HG03575 (cell line): ENCODE measurements around the gene RDH5.

Experiments used
- ATAC-seq: cut with Tn5 transposase; IDR thresholded peaks from one replicate; pipeline ENCODE4 v1.9.1; 2021; ENCODE audit not compliant: unreplicated experiment, insufficient number of reproducible peaks, low FRiP score; ENCODE audit errors: extremely low read depth

RDH5 gene

GRCh38 chr12:55720071-55720564, at the start of gene RDH5:
Gene RDH5 (plus strand): TSS chr12:55720393. CDS start chr12:55721185, 792 bp downstream.
- ATAC-seq, result no peak

GRCh38 chr12:55671746-55672145, 48.4 kb upstream of the RDH5 start:
- ATAC-seq, result no peak

- peak; percentile 97 for ATAC-seq
Measured at GRCh38 chr12:55673638-55674037, 46.6 kb upstream of the RDH5 start.

- ATAC-seq, result no peak
Measured at GRCh38 chr12:55675666-55676065, 44.5 kb upstream of the RDH5 start.

- no peak for ATAC-seq
Measured at GRCh38 chr12:55676707-55677106, 43.5 kb upstream of the RDH5 start.

GRCh38 chr12:55679691-55680090, 40.5 kb upstream of the RDH5 start:
- no peak for ATAC-seq

GRCh38 chr12:55681142-55682077, 38.8 kb upstream of the RDH5 start:
- no peak for ATAC-seq

GRCh38 chr12:55682087-55682796, 38.0 kb upstream of the RDH5 start:
- no peak for ATAC-seq

GRCh38 chr12:55683676-55684075, 36.5 kb upstream of the RDH5 start:
- ATAC-seq, result no peak

GRCh38 chr12:55684761-55685370, 35.3 kb upstream of the RDH5 start:
- no peak for ATAC-seq

GRCh38 chr12:55685671-55686070, 34.5 kb upstream of the RDH5 start:
- no peak for ATAC-seq

GRCh38 chr12:55686366-55687010, 33.7 kb upstream of the RDH5 start:
- no peak for ATAC-seq

GRCh38 chr12:55687746-55688145, 32.4 kb upstream of the RDH5 start:
- no peak for ATAC-seq

GRCh38 chr12:55688716-55689655, 31.2 kb upstream of the RDH5 start:
- no peak for ATAC-seq

- no peak for ATAC-seq
Measured at GRCh38 chr12:55692631-55693322, 27.4 kb upstream of the RDH5 start.

- ATAC-seq, result no peak
Measured at GRCh38 chr12:55693323-55694187, 26.6 kb upstream of the RDH5 start.

GRCh38 chr12:55694188-55694515, 26.0 kb upstream of the RDH5 start:
- no peak for ATAC-seq
